H9 (cell line): ENCODE data around the gene QSOX1. TPM values are rescaled to one million over a fixed set of nuclear protein-coding genes. Genes with fewer than 3 reads are reported as not detected.

Experiments used
- DNase-seq: peaks from one replicate; pipeline ENCODE4 v3.0.0-alpha.2; 2017
- H2AFZ ChIP-seq: one replicate; pipeline ENCODE4 v1.6.1; 2013; ENCODE audit warnings: mild to moderate bottlenecking, low read length, control low read depth, moderate library complexity
- H2AK5ac ChIP-seq: 2 replicates; pipeline ENCODE4 v1.6.1; 2013; ENCODE audit warnings: low read length, control low read depth, mixed read lengths; ENCODE audit not compliant: insufficient read length
- H2BK120ac ChIP-seq: one replicate; pipeline ENCODE4 v1.6.1; 2013; ENCODE audit warnings: low read depth, mild to moderate bottlenecking, low read length, control low read depth, inconsistent platforms; ENCODE audit not compliant: poor library complexity, severe bottlenecking
- H2BK12ac ChIP-seq: 2 replicates; pipeline ENCODE4 v1.6.1; 2013; ENCODE audit warnings: low read length, control low read depth, mixed read lengths, low read depth; ENCODE audit not compliant: insufficient read length
- H2BK15ac ChIP-seq: 2 replicates; pipeline ENCODE4 v1.6.1; 2013; ENCODE audit warnings: low read depth, low read length, control low read depth
- H2BK20ac ChIP-seq: one replicate; pipeline ENCODE4 v1.6.1; 2013; ENCODE audit warnings: low read depth, mild to moderate bottlenecking, low read length, control low read depth, inconsistent platforms; ENCODE audit not compliant: poor library complexity, severe bottlenecking
- H2BK5ac ChIP-seq: 2 replicates; pipeline ENCODE4 v1.6.1; 2013; ENCODE audit warnings: low read length, control low read depth, mixed read lengths; ENCODE audit not compliant: insufficient read length
- H3K14ac ChIP-seq: 2 replicates; pipeline ENCODE4 v1.6.1; 2013; ENCODE audit warnings: low read length, control low read depth; ENCODE audit not compliant: insufficient read depth
- H3K18ac ChIP-seq: 2 replicates; pipeline ENCODE4 v1.6.1; 2013; ENCODE audit warnings: low read depth, mild to moderate bottlenecking, mixed read lengths, low read length, control low read depth; ENCODE audit not compliant: insufficient read length
- H3K23ac ChIP-seq: 2 replicates; pipeline ENCODE4 v1.6.1; 2013; ENCODE audit warnings: low read length, control low read depth, mixed read lengths, low read depth; ENCODE audit not compliant: insufficient read length
- H3K23me2 ChIP-seq: 2 replicates; pipeline ENCODE4 v1.6.1; 2013; ENCODE audit warnings: low read depth, mild to moderate bottlenecking, mixed read lengths, low read length, control low read depth; ENCODE audit not compliant: insufficient read length, poor library complexity, severe bottlenecking
- H3K27ac ChIP-seq: 2 replicates; pipeline ENCODE4 v1.5.1; 2013; ENCODE audit warnings: low read length, control low read depth, mixed read lengths, low read depth; ENCODE audit not compliant: insufficient read length
- H3K27me3 ChIP-seq: 2 replicates; pipeline ENCODE4 v1.6.1; 2013; ENCODE audit warnings: low read length, control low read depth, inconsistent platforms; ENCODE audit not compliant: insufficient read depth
- H3K4ac ChIP-seq: 2 replicates; pipeline ENCODE4 v1.6.1; 2013; ENCODE audit warnings: low read depth, mild to moderate bottlenecking, control low read depth, inconsistent platforms, low read length, moderate library complexity
- H3K4me1 ChIP-seq: 2 replicates; pipeline ENCODE4 v1.6.1; 2013; ENCODE audit warnings: low read length, control low read depth, inconsistent platforms; ENCODE audit not compliant: insufficient read depth
- H3K4me2 ChIP-seq: 2 replicates; pipeline ENCODE4 v1.6.1; 2013; ENCODE audit warnings: low read length, control low read depth, mixed read lengths; ENCODE audit not compliant: insufficient read length, insufficient read depth
- H3K56ac ChIP-seq: 2 replicates; pipeline ENCODE4 v1.6.1; 2013; ENCODE audit warnings: low read depth, mild to moderate bottlenecking, mixed read lengths, low read length, control low read depth; ENCODE audit not compliant: insufficient read length
- H3K79me1 ChIP-seq: 2 replicates; pipeline ENCODE4 v1.6.1; 2013; ENCODE audit warnings: low read depth, mild to moderate bottlenecking, moderate library complexity, low read length, control low read depth, inconsistent platforms; ENCODE audit not compliant: insufficient read depth, poor library complexity, severe bottlenecking
- H3K79me2 ChIP-seq: 2 replicates; pipeline ENCODE4 v1.6.1; 2013; ENCODE audit warnings: low read length, control low read depth, inconsistent platforms; ENCODE audit not compliant: insufficient read depth
- H3K9ac ChIP-seq: 2 replicates; pipeline ENCODE4 v1.6.1; 2013; ENCODE audit warnings: low read length, control low read depth, mixed read lengths; ENCODE audit not compliant: insufficient read length; ENCODE audit errors: extremely low read depth
- H3K9me3 ChIP-seq: one replicate; pipeline ENCODE4 v1.6.1; 2013; ENCODE audit warnings: low read depth, low read length, inconsistent platforms; ENCODE audit not compliant: control insufficient read depth
- H3T11ph ChIP-seq: one replicate; pipeline ENCODE4 v1.6.1; 2013; ENCODE audit warnings: mild to moderate bottlenecking, low read length, control low read depth, inconsistent platforms
- H4K20me1 ChIP-seq: one replicate; pipeline ENCODE4 v1.6.1; 2013; ENCODE audit not compliant: control insufficient read depth, insufficient read length, insufficient read depth
- H4K5ac ChIP-seq: 2 replicates; pipeline ENCODE4 v1.6.1; 2013; ENCODE audit warnings: low read depth, mild to moderate bottlenecking, mixed read lengths, low read length, control low read depth; ENCODE audit not compliant: insufficient read length
- H4K8ac ChIP-seq: replicated peaks from 2 replicates; pipeline ENCODE4 v1.6.1; 2013; ENCODE audit warnings: low read length, control low read depth, mixed read lengths, low read depth; ENCODE audit not compliant: insufficient read length
- H4K91ac ChIP-seq: 2 replicates; pipeline ENCODE4 v1.6.1; 2013; ENCODE audit warnings: low read depth, mild to moderate bottlenecking, moderate library complexity, mixed read lengths, low read length, control low read depth; ENCODE audit not compliant: insufficient read length
- H3K27ac Mint-ChIP-seq, 3 experiments: 2 replicates in 2 of 3; 3 replicates in 1 of 3; pipeline ENCODE4 v1.8.0; 2020 to 2021; ENCODE audit warnings: mixed read lengths in 3 of 3, mild to moderate bottlenecking in 1 of 3, moderate library complexity in 1 of 3
- H3K27me3 Mint-ChIP-seq: 2 replicates; pipeline ENCODE4 v1.8.0; 2021; ENCODE audit warnings: low read depth, mild to moderate bottlenecking, moderate library complexity, mixed read lengths
- H3K36me3 Mint-ChIP-seq, 3 experiments: 2 replicates in 2 of 3; 3 replicates in 1 of 3; pipeline ENCODE4 v1.8.0; 2020 to 2021; ENCODE audit warnings: low read depth in 3 of 3, mixed read lengths in 3 of 3; ENCODE audit not compliant: insufficient read depth in 1 of 3
- H3K4me1 Mint-ChIP-seq, 2 experiments: 2 replicates each; pipeline ENCODE4 v1.8.0; 2020; ENCODE audit warnings: mixed read lengths in 2 of 2
- H3K4me3 Mint-ChIP-seq, 2 experiments: 2 replicates in 1 of 2; 3 replicates in 1 of 2; pipeline ENCODE4 v1.8.0; 2020 to 2021; ENCODE audit warnings: mild to moderate bottlenecking in 2 of 2, mixed read lengths in 2 of 2, moderate library complexity in 1 of 2
- H3K9me3 Mint-ChIP-seq, 2 experiments: 2 replicates in 1 of 2; 3 replicates in 1 of 2; pipeline ENCODE4 v1.8.0; 2020; ENCODE audit warnings: mild to moderate bottlenecking in 2 of 2, mixed read lengths in 2 of 2, moderate library complexity in 1 of 2
- CTCF ChIP-seq: fragments of 200-600 bp; sonication (generic); conservative IDR thresholded peaks from 3 replicates; pipeline ENCODE4 v1.8.0; 2021; ENCODE audit warnings: antibody characterized with exemption, mild to moderate bottlenecking
- WGBS: extraction: QIAGEN DNeasy Blood & Tissue Kit; methylation state at CpG from one replicate; pipeline ENCODE4 v1.1.7; 2013; ENCODE audit warnings: missing lambda C conversion rate, low lambda C conversion rate, mixed read lengths; ENCODE audit not compliant: insufficient read length; ENCODE audit errors: extremely low coverage; 5-methylcytosine and 5-hydroxymethylcytosine counted together
- total RNA-seq: library from RNA; stranded (reverse); gene quantifications from 2 replicates; pipeline ENCODE4 v1.2.1, GENCODE V29; 2021

QSOX1 gene
- total RNA-seq, 1 experiment from 2014 or later, result 79.2 TPM

DNA sequence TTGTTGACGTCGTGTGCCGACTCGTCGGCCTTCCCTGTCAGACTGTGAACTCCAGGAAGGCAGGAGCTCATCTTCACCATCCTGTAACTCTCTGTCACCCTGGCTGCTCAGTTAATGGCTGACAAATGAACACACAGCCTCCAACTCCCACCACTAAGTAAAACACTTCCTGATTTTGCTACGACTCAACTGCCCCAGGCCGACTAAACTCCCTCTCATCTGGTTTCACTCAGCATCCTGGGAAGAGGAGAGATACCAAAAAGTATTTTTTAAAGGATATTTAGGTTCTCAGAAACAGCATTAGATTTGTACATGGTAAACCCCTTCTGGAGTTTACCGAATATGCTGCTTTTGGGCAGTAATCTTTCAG lies 57.2 kb downstream of the QSOX1 start:
- H3K27ac Mint-ChIP-seq, result no peak overlapping the region
- H3K4me2 ChIP-seq, result no peak overlapping the region
- no peak overlapping the region for H2AFZ ChIP-seq

More for the DNA sequence above, 57.2 kb downstream of the QSOX1 start:
- DNase-seq, result no peak
- Histone ChIP-seq H3K9me3 (no peaks in the 10 kb centered on the region), H3K4ac (no peak overlapping the region), H3K79me2 (no peaks in the 10 kb centered on the region), H3K4me1 (no peaks in the 10 kb centered on the region), H3T11ph (no peak overlapping the region), H3K9ac (no peak overlapping the region), H2BK12ac (no peak overlapping the region), H3K14ac (no peak overlapping the region; the same call in 1 of the 2 replicates), H4K8ac (no peak overlapping the region), H2BK120ac (no peak overlapping the region), H2AK5ac (no peak overlapping the region), H2BK20ac (no peak overlapping the region), H2BK15ac (no peak overlapping the region), H3K27me3 (no peaks in the 10 kb centered on the region), H3K79me1 (no peaks in the 10 kb centered on the region), H4K5ac (no peak overlapping the region), H3K18ac (no peak overlapping the region), H3K27ac (no peak overlapping the region), H2BK5ac (no peak overlapping the region), H3K56ac (no peak overlapping the region), H3K23ac (no peak overlapping the region), H4K91ac (no peak overlapping the region), H3K23me2 (no peaks in the 10 kb centered on the region), H4K20me1 (no peaks in the 10 kb centered on the region)
- Mint-ChIP-seq H3K36me3 (no peaks in the 10 kb centered on the region), H3K9me3 (no peaks in the 10 kb centered on the region), H3K4me1 (peaks cover 8% of the 10 kb centered on the region in 2 experiments), H3K4me3 (no peak overlapping the region), H3K27me3 (peaks cover 14% of the 10 kb centered on the region)
- no CpG with 5 or more reads among the region's 8 CpGs for WGBS
- no peak for TF ChIP-seq CTCF
